RPMI8226 (cell line): ENCODE data around the gene EXPH5.
"Not testable (repeated sequence)": the region's sequence is repeated elsewhere in the genome, so short reads cannot be mapped to it uniquely, and the experiment has no call there.

Experiments
- DNase-seq: peaks from one replicate; pipeline ENCODE4 v3.0.0-alpha.2; 2015

Gene EXPH5

GRCh38 chr11:108593214-108593922, at the start of gene EXPH5:
Gene EXPH5 (minus strand): TSS chr11:108593768. CDS start chr11:108593536, 232 bp downstream.
- DNase-seq = peak; percentile 90

- DNase-seq = not testable (repeated sequence)
These were observed 48.2 kb upstream of the EXPH5 start for GRCh38 chr11:108641752-108642151.

GRCh38 chr11:108639146-108639545, 45.6 kb upstream of the EXPH5 start:
- no peak for DNase-seq

- DNase-seq = no peak
These were observed 42.7 kb upstream of the EXPH5 start for GRCh38 chr11:108636222-108636621.

GRCh38 chr11:108635106-108635505, 41.5 kb upstream of the EXPH5 start:
- DNase-seq = no peak

GRCh38 chr11:108632041-108632704, 38.6 kb upstream of the EXPH5 start:
- no peak for DNase-seq

GRCh38 chr11:108629274-108629673, 35.7 kb upstream of the EXPH5 start:
- no peak for DNase-seq

- DNase-seq = no peak
These were observed 35.2 kb upstream of the EXPH5 start for GRCh38 chr11:108628812-108629211.

- no peak for DNase-seq
These were observed 34.8 kb upstream of the EXPH5 start for GRCh38 chr11:108628326-108628725.

GRCh38 chr11:108624196-108624925, 30.8 kb upstream of the EXPH5 start:
- DNase-seq = no peak

- DNase-seq = no peak
These were observed 28.8 kb upstream of the EXPH5 start for GRCh38 chr11:108622341-108622740.

- peak; percentile 49 for DNase-seq
These were observed 27.6 kb upstream of the EXPH5 start for GRCh38 chr11:108620958-108621772.

GRCh38 chr11:108618529-108618928, 25.0 kb upstream of the EXPH5 start:
- no peak for DNase-seq

GRCh38 chr11:108617055-108617454, 23.5 kb upstream of the EXPH5 start:
- no peak for DNase-seq

- no peak for DNase-seq
These were observed 23.0 kb upstream of the EXPH5 start for GRCh38 chr11:108616549-108616948.

GRCh38 chr11:108614086-108614485, 20.5 kb upstream of the EXPH5 start:
- DNase-seq = no peak

- DNase-seq = no peak
These were observed 16.1 kb upstream of the EXPH5 start for GRCh38 chr11:108609682-108610081.

GRCh38 chr11:108608548-108608947, 15.0 kb upstream of the EXPH5 start:
- no peak for DNase-seq

- no peak for DNase-seq
These were observed 13.1 kb upstream of the EXPH5 start for GRCh38 chr11:108606495-108607160.

GRCh38 chr11:108606070-108606469, 12.5 kb upstream of the EXPH5 start:
- DNase-seq = no peak

GRCh38 chr11:108602818-108603217, 9.2 kb upstream of the EXPH5 start:
- not testable (repeated sequence) for DNase-seq

- DNase-seq = no peak
These were observed 7.6 kb upstream of the EXPH5 start for GRCh38 chr11:108601150-108601549.
